Fibroblast of the aortic adventitia (primary cell): Measurements from ENCODE around the gene EPHA4. TPM values are rescaled to one million over a fixed set of nuclear protein-coding genes. Genes with fewer than 3 reads are reported as not detected.
"Not testable (repeated sequence)": the region's sequence is repeated elsewhere in the genome, so short reads cannot be mapped to it uniquely, and the experiment has no call there.

Source experiments
- DNase-seq: peaks from one replicate; pipeline ENCODE4 v3.0.0-alpha.2; 2010; ENCODE audit warnings: low read depth
- H3K4me3 ChIP-seq: 2 replicates; pipeline ENCODE4 v1.5.1; 2011; ENCODE audit warnings: low read depth, mild to moderate bottlenecking, control low read depth, low read length, moderate library complexity
- CTCF ChIP-seq: IDR thresholded peaks from 2 replicates; pipeline ENCODE4 v1.5.1; 2011; ENCODE audit warnings: mild to moderate bottlenecking, low read length, control low read depth, inconsistent platforms; ENCODE audit not compliant: insufficient read depth
- total RNA-seq: library from RNA; depleted of rRNA; stranded (reverse); fragments of >200 nt; gene quantifications from 2 replicates; pipeline ENCODE4 v1.2.3, GENCODE V29; 2012; ENCODE audit warnings: low replicate concordance

The EPHA4 gene
- total RNA-seq, 1 donor = 13.9 TPM

DNA sequence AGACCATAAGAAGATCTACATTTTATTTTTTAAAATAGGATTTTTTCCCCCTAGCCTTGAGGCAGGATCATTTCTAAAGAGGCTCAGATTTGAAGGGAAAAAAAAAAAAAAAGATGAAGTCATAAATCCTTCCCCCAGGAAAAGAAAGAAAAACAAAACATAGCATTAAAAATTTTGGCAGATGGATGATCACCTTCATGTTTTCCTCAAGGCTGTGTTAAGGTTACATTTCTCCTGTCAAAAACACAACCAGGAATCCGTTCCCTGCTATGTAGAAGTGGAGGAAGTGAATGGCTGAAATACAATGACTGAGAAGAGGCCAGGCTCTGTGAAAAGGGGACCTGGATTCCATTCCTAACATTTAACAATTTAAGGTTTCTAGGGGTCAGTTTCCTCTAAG, 56.2 kb downstream of the EPHA4 start:
- no peak overlapping the region for H3K4me3 ChIP-seq
- no peak for DNase-seq
- no peak for TF ChIP-seq CTCF

DNA sequence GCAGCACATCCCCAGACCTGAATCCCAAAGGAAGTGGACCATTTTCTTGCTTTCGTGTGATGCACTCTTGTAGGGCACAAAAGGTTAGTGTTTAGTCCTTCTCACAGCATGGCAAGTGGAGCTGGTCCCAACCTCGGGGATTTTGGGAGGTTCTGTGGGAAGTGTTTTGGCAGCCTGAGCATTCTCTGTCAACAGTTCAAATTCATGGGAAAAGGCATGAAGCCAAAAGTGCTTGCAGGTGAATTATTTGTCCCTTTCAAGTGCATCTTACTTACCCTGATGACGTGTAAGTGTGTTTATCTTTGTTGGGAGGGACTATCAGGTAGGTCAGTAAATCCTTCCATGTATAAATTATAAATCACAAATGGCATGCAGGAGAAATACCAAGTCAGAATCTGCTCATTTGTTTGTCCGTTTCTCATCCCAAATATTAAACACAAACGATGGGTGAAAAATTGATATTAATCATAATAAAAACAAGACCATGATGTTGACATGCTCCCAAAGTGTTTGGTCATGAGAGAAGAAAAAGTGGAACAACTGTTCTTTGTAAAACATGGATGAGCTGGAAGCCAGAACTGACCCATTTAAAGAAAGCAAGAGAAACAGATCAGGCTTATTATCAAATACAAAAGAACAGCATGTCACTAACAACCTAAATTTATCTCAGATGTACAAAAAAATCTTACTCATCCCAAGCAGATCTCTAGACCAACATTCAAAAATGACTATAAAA, 57.6 kb downstream of the EPHA4 start:
- DNase-seq = no peak
- no peak for TF ChIP-seq CTCF
- H3K4me3 ChIP-seq = no peak overlapping the region

GRCh38 chr2:221513232-221513631, 58.9 kb downstream of the EPHA4 start:
- no peak overlapping the region for H3K4me3 ChIP-seq
- DNase-seq = no peak
- TF ChIP-seq CTCF = no peak

DNA sequence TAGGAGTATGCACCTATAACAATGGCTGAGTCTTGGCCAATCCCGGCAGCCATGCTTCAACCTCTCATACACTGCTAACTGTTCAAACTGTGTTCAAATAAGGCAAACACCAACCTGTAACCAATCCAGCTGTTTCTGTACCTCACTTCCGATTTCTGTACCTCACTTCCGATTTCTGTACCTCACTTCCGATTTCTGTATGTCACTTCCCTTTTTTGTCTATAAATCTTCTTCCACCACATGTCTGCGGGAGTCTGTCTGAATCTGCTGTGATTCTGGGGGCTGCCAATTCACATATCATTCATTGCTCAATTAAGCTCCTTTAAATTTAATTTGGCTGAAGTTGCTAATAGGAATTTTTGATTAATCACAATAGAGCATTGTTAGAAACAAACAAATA, 60.8 kb downstream of the EPHA4 start:
- H3K4me3 ChIP-seq, DNase-seq: not testable (repeated sequence)

DNA sequence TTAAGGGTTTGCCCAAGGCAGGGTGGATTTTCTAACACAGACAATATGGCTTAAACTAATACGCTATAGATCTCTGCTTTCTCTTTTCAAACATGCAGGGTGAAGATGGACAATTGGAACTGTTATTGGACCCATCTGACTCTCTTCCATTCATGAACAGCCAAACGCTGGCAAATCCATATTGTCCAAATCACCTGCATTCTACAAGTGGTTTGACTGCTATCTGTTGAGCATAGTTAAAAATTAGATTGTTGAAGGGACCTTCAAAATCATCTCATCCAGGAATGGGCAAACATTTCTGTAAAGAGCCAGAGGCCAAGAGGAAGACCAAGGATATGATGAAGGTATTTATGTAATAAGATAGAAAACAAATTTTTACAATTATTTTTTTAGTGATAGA, 65.6 kb downstream of the EPHA4 start:
- no peak for DNase-seq
- no peak overlapping the region for H3K4me3 ChIP-seq
- TF ChIP-seq CTCF = no peak

DNA sequence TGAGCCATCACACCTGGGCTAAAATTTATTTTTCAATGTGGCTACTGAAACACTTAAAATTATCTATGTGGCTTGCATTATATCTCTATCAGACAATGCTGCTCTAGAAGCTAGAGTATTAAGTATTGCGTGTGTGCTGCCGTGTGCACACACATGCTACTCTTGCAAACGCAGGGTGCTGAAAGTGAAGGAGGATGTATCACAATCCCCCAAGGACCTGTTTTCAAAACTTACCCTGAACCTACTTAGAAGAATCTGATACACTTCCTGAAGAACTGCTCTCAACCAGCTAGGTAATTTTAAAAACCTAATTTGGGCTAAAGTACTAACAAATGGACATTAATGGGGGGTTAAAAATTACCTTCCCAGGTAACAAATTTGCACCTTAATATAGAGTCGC, 66.5 kb downstream of the EPHA4 start:
- DNase-seq = no peak
- no peak overlapping the region for H3K4me3 ChIP-seq
- TF ChIP-seq CTCF = no peak

GRCh38 chr2:221504905-221505304, 67.2 kb downstream of the EPHA4 start:
- TF ChIP-seq CTCF = no peak
- no peak for DNase-seq
- H3K4me3 ChIP-seq = no peak overlapping the region
